RWPE1 (cell line): ENCODE measurements around the gene ARHGAP36.

Experiments used
- CTCF ChIA-PET: fragments of 350-600 bp; sonication (Branson Sonifier 250); formaldehyde crosslinking; extraction: SDS; loops from one replicate; lab custom pipeline; 2021; lab: Yijun Ruan, JAX
- POLR2A ChIA-PET: fragments of 400-600 bp; formaldehyde crosslinking; extraction: SDS; loops from one replicate; lab custom pipeline; 2020; ENCODE audit warnings: antibody characterized with exemption; ENCODE audit not compliant: low non-redundant PET; lab: Yijun Ruan, JAX
- DNase-seq: peaks from one replicate; pipeline ENCODE4 v3.0.0; 2012; ENCODE audit warnings: low spot score
- H3K27ac ChIP-seq: fragments of 450-650 bp; 2 replicates; pipeline ENCODE4 v1.5.1; 2017
- TF ChIP-seq, protein P1 (sequence below): fragments of 450-650 bp; conservative IDR thresholded peaks from 2 replicates; pipeline ENCODE4 v1.5.1; 2017; ENCODE audit warnings: low read depth, mild to moderate bottlenecking

Gene ARHGAP36, protein sequence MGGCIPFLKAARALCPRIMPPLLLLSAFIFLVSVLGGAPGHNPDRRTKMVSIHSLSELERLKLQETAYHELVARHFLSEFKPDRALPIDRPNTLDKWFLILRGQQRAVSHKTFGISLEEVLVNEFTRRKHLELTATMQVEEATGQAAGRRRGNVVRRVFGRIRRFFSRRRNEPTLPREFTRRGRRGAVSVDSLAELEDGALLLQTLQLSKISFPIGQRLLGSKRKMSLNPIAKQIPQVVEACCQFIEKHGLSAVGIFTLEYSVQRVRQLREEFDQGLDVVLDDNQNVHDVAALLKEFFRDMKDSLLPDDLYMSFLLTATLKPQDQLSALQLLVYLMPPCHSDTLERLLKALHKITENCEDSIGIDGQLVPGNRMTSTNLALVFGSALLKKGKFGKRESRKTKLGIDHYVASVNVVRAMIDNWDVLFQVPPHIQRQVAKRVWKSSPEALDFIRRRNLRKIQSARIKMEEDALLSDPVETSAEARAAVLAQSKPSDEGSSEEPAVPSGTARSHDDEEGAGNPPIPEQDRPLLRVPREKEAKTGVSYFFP

DNA sequence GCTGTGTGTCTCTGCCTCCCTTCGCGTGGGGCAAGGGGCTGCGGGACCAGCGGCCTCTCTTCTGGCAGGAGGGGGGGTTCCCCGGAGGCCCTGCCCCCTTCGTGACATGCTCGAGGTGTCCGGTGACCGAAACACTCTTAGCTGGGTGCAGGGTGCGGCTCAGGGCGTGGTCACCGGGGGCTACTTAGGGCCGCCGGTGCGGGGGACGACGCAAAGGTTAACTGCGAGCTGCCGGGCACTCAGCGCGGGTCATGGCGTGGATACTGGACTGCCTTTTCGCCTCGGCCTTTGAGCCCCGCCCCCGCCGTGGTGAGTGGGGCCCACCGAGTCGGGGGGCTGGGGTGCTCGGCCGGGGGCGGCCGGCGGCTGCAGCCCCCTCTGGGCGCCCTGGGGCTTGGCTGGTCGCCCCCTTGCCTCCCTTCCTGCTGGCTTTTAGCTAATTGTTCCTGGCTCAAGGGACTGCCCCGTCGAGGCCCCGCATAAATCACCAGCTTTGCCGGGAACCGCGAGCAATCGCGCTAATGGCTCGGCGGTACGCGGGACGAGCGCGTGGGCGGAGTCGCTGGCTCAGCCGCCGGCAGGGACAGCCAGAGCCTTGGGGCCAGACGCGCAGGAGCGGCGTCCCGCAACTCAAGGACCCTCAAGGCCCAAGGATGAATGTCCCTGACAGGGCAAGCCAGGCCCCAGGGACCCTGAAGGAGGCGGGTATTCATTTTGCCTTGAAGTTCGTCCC lies at the start of gene ARHGAP36:
ARHGAP36 (plus strand) TSS at position 211 of the 733 bp plus-strand sequence. CDS start 23,320 bp downstream, outside the sequence.
- TF ChIP-seq, protein P1, sequence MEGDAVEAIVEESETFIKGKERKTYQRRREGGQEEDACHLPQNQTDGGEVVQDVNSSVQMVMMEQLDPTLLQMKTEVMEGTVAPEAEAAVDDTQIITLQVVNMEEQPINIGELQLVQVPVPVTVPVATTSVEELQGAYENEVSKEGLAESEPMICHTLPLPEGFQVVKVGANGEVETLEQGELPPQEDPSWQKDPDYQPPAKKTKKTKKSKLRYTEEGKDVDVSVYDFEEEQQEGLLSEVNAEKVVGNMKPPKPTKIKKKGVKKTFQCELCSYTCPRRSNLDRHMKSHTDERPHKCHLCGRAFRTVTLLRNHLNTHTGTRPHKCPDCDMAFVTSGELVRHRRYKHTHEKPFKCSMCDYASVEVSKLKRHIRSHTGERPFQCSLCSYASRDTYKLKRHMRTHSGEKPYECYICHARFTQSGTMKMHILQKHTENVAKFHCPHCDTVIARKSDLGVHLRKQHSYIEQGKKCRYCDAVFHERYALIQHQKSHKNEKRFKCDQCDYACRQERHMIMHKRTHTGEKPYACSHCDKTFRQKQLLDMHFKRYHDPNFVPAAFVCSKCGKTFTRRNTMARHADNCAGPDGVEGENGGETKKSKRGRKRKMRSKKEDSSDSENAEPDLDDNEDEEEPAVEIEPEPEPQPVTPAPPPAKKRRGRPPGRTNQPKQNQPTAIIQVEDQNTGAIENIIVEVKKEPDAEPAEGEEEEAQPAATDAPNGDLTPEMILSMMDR, result no peak
- CTCF ChIA-PET, result no interaction called here
- no peak for DNase-seq
- POLR2A ChIA-PET, result no interaction called here
- no peak within 1 kb of the TSS for H3K27ac ChIP-seq

DNA sequence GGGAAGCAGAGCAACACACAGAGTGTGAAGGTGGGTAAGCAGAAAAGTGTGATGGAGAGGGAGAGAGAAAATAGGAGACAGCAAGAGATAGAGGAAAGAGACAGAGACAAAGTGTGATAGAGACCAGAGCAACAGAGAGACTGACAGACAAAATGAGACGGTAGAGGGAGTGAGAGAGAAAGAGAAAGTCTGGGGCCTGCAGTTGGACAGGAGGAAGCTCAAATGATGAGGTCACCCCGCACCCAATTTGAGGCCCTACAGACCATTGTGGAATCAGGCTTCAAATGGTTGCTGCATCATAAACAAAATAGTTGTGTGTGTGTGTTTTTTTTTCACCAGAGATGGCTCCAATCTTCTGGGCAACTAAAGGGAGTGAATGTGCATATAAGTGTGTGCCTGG lies 48.0 kb upstream of the ARHGAP36 start:
- TF ChIP-seq, protein P1, result no peak
- no peak for DNase-seq
- POLR2A ChIA-PET, result no interaction called here
- CTCF ChIA-PET, result no interaction called here
- no peak overlapping the region for H3K27ac ChIP-seq

DNA sequence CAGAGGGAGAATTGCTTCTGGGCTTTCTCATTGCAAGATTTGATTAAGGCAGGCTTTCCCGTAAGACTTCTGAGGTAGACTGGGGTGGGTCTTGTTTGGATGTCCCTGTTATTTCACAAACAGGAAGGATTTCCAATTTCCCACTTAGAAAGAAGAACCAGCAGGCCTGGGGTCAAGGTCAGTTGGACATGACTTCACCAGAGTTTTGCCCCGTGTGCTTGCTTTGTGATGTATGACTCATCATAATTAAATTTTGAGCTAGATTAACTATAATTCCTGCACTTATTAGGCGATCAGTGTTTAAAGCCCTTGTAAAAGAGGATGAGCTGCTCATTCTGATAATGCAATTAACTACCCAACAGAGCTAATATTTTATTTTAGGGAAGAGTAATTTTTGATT lies 32.8 kb upstream of the ARHGAP36 start:
- H3K27ac ChIP-seq, result no peak overlapping the region
- ChIA-PET POLR2A (no interaction called here), CTCF (no interaction called here)
- TF ChIP-seq, protein P1, result no peak
- no peak for DNase-seq

DNA sequence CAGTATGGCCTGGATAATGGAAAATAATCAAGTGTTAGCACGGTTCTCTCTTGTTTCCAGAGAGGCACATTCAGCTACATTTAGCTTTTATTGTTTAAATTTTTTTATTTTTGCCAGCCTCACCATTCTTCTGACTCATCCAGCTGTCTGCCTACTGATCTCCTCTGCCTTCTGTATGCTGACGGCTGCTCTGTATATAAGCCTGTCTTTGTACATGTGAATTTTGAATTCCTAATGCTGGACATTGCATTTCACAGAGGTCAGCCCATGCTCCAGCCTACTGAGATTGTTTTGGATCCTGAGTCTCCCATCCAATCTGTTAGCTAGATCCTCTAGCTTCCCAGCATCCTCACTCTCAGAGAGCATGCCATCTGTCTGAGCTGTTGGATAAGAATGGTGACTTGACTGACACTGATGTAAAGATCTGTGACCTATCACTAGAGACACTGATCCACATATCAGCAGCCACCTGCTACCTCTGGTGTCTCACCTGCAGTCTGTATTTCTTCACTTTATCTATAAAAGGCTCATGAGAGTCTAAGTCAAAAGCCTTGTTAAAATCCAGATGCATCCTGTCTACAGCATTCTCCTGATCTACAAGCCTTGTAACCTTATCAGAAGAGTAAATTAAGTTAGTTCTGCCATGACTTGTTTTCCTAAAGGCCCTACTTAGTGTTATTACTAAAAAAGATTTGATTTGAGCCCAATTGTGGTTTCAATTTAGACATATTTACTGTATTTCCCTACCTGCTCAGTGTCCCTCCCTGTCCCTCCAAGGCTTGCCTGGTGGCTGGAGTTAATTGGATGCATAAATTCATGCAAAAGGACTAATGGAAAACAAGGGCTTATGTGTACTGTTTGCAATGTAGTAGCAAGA lies 25.6 kb upstream of the ARHGAP36 start:
- CTCF ChIA-PET, result no interaction called here
- DNase-seq, result no peak
- POLR2A ChIA-PET, result no interaction called here
- TF ChIP-seq, protein P1, result no peak
- H3K27ac ChIP-seq, result no peak overlapping the region

DNA sequence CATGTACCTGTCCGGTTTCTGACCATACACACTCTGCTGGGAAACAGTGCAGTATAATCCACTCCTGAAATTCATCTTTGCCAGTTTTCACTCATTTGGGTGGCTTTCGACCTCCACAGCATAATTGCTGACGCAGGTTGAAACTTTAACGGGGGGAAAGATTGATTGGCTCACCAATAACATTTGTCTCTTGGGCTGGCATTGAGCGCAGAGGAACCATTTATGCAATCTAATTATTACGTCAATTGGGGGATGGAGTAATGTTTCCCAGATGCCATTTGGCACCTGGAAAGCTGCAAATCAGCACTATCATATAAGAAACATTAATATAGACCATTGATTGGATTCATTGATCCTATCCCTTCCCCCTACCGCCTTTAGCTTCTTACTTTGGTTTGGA lies 24.1 kb upstream of the ARHGAP36 start:
- ChIA-PET CTCF (no interaction called here), POLR2A (no interaction called here)
- DNase-seq, result no peak
- H3K27ac ChIP-seq, result no peak overlapping the region
- TF ChIP-seq, protein P1, result no peak

DNA sequence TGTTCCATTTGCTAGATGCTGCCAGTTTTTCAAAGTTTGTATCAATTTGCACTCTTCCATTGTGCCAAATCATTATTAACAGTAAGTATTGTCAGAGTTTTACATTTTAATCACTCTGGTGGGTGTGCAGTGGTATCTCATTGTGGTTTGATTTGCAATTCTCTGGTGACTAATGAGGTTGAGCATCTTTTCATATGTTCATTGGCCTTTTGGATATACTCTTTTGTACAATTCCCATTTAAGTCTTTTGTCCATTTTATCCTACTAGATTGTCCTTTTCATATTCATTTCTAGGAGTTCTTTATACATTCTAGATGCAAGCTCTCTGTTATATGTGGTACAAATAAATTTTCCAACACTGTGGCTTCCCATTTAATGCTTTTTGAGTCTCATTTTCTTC lies 17.4 kb upstream of the ARHGAP36 start:
- no peak for DNase-seq
- POLR2A ChIA-PET, result no interaction called here
- CTCF ChIA-PET, result no interaction called here
- H3K27ac ChIP-seq, result no peak overlapping the region
- TF ChIP-seq, protein P1, result no peak
